Inferior parietal cortex (tissue), 1 donor: ENCODE measurements around the gene DPYSL5.
"Not testable (repeated sequence)": the region's sequence is repeated elsewhere in the genome, so short reads cannot be mapped to it uniquely, and the experiment has no call there.

ENCODE experiments used
- DNase-seq: peaks from one replicate; pipeline ENCODE4 v3.0.0-alpha.2; 2016; ENCODE audit errors: extremely low spot score

DPYSL5 gene

GRCh38 chr2:26847655-26848335, at the start of gene DPYSL5:
TSS of gene DPYSL5 (plus strand) at chr2:26848132. CDS start at chr2:26898500, 50,368 bp downstream.
- peak; percentile 58 for DNase-seq

DNA sequence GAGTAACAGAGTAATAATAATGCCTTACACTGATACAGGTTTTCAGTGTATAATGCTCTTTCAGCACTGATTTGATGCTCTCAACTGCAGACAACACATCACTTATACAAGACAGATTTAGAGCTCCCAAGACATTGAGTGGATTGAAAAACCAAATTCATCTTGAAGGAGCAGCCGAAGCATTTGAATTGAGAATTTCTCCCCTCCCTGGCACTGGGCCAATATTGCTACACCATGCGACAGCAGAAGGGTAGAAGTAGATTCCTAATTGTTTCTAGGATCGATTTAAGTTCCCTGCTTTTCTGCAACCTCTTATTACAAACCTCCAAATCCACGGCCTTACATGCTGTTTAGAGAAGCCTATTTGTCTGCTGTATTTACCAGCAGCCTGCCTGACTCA, 46.6 kb upstream of the DPYSL5 start:
- no peak for DNase-seq

DNA sequence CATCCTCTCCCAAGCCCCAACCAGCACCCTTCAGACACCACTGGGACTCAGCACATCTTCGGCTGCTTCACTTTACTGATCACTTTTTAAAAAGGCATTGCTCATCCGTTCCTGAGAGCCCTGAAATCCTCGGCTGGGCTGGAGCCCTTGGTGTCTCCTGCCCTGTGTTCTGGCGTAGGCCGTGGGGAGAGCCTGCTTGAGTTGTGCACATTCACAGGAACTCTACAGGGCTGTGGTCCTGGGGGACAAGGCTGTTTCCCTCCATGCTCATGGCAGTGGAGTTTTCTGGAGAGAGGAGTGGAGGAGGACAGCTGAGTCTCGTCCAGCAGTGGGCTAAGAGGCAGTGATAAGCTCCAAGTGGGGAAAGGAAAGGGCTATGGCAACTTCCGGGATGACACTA, 46.1 kb upstream of the DPYSL5 start:
- DNase-seq: no peak

- no peak for DNase-seq
Measured at GRCh38 chr2:26805241-26805676, 42.7 kb upstream of the DPYSL5 start.

DNA sequence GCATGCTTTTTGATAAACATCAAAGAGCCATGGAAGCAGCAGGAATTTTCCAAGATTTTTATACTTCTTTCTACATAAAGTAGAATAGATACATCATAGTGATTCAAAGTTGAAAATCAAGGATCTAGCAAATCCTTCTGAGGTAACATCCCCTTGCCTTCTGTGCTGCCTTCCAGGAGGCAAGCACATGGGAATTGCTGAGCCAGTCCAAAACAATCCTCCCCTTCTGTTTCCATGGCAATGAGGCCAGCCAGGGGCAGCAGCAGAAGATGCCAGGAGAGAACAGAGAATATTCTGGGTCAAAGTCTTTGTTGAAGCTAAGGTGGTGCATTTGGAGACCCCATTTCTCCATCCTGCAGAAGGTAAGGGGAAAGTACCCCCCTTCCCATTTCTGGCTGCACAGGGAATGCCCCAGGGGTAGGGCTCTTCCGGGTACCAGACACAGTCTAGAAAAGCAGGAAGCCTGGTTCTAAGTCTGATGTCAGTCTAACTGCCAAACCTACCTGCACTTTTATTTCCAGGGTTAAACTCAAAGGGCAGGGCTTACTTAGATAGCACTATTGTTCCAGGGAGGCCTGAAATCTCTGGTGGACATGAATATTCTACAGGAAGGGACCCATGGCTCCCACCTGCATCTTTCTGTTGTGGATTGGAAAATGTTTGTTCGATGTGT, 40.0 kb upstream of the DPYSL5 start:
- DNase-seq: peak; percentile 20

GRCh38 chr2:26809211-26809610, 38.7 kb upstream of the DPYSL5 start:
- no peak for DNase-seq

GRCh38 chr2:26809876-26810577, 37.9 kb upstream of the DPYSL5 start:
- DNase-seq: peak; percentile 17

- no peak for DNase-seq
Measured at GRCh38 chr2:26811261-26811660, 36.7 kb upstream of the DPYSL5 start.

DNA sequence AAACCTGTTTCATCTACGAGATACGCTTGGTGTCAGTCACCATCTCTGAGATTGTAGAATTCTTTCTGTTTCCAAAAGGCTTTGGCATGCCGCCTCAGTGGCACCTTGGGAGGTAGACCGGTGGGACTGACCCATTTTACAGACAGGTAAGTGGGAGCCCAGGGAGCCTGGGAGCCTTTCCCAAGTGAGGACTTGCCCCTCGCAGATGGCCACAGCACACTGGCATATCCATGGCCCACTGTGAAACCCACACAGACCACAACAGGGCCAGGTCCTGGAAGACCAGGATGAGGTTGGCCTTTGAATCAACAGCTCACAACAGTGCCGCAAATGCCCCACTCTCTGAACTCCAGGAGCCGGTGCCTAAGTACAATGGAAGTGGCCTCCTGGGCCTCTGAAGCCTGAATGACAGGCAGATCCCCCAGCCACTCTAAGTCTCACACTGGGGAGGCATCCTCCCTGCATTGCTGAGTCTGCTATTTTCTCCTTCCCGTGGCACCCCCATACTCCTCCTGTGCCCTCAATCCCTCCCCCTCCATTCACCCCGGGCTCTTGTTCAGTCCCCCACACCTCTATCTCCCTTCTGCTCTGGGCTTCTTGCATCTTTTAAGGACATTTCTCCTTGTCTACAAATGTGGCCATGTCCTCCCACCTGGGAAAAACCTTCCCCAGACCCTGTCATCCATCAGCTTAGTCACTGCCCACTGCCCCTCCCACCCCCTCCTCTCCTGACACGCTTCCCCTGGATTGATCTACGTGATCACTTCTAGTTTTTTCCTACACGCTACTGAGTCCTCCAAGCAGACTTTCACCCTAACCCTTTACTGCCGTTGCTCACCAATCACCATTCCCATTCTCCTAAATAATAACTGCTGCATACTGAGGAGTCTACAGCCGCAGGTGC, 35.9 kb upstream of the DPYSL5 start:
- no peak for DNase-seq

GRCh38 chr2:26812731-26813130, 35.2 kb upstream of the DPYSL5 start:
- no peak for DNase-seq

DNA sequence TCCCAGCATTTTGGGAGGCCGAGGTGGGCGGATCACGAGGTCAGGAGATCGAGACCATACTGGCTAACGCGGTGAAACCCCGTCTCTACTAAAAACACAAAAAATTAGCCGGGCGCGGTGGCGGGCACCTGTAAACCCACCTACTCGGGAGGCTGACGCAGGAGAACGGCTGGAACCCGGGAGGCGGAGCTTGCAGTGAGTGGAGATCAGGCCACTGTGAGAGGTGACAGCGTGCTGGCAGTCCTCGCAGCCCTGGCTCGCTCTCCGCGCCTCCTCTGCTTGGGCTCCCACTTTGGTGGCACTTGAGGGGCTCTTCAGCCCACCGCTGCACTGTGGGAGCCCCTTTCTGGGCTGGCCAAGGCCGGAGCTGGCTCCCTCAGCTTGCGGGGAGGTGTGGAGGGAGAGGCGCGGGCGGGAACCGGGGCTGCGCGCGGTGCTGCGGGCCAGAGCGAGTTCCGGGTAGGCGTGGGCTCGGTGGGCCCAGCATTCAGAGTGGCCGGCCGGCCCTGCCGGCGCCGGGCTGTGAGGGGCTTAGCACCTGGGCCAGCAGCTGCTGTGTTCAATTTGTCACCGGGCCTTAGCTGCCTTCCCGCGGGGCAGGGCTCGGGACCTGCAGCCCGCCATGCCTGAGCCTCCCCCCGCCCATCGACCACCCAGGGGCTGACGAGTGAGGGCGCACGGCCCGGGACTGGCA, 33.7 kb upstream of the DPYSL5 start:
- DNase-seq: not testable (repeated sequence)

- DNase-seq: no peak
Measured at GRCh38 chr2:26816893-26817292, 31.0 kb upstream of the DPYSL5 start.

DNA sequence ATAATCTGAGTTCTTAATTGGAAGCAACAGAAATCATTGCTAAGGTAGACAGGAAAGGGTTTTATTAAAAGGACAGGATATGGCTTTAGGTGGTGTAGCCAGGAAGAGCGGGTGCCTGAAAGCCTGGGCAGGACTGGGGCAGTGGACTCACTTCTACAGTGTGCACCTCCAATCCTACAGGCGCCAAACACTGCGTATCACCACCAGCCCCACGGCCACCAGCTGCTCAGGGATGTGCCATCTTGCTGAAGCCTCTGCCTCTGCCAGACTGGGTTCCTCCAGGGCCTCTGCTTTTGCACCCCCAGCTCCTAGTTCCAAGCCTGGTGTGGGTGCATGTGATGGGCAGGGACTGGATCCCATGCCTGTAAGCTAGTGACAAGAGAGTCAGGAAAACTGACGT, 29.7 kb upstream of the DPYSL5 start:
- DNase-seq: no peak

GRCh38 chr2:26818972-26819371, 29.0 kb upstream of the DPYSL5 start:
- DNase-seq: no peak

- no peak for DNase-seq
Measured at GRCh38 chr2:26820932-26821331, 27.0 kb upstream of the DPYSL5 start.

- DNase-seq: no peak
Measured at GRCh38 chr2:26822877-26823276, 25.1 kb upstream of the DPYSL5 start.

- DNase-seq: no peak
Measured at GRCh38 chr2:26838121-26838906, 9.6 kb upstream of the DPYSL5 start.

DNA sequence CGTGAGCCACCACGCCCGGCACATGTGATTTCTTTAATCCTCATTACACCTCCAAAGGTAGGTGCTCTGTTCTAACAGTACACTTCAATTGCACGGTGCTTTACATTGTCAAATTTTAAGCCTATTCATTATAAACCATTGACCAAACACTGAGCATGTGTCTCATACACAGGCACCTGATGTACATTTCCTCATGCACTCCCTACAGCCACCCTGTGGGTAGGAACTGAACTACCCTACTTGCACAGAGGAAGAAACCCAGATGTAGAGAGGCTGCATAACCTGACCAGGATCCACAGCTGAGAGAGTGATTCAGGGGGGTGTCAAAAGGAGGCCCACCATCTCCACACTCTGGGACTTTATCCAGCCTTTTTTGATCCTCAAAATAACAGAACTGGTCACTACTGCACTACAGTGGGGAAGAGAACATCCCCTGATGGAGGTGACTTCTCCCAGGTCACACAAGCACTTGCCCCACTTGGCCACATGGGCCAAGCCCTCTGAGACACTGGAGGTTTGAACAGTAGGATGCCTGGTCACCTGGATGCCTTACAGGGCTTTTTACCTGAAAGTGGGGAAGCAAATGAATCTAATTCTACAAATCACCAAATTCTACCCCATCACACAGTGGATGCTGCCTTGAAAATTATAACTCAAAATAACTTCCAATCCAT, 6.9 kb upstream of the DPYSL5 start:
- no peak for DNase-seq

DNA sequence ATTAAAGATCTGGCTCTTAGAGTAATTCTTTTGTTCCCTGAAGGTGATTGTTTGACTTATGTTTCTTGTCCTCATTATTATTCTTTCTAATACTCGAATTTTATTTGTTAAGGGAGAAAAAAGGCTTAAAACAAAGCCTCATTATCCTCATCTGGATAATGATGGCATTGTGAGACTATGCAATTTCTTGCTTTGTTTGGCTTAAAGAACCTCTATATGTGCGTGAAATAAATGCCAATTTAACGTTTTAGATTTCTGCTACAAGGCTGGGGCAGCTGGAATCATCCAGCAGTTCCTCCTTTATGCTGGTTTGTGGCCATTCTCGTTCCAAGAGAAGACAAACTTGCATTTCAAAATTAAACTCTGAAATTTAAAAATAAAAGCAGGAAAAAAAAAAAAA, 4.9 kb upstream of the DPYSL5 start:
- no peak for DNase-seq

DNA sequence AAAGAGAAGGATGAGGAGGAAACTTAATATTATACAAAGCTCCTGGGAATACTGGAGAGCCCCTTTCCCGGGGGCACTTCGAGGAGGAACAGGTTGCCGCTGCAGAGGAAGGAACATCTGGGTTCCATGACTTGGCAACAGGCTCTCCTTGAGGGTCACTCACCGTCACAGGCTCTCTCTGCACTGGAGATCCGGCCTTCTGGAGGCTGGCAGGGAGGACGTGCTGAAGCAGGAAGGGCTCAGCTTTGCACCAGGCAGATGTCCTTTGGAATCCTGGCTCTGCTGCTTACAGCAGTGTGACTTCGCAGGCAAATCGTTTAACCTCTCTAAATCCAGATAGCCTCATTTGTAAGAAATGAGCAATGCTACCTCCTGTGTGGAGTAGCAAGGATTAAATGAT, 2.9 kb upstream of the DPYSL5 start:
- DNase-seq: no peak
